ENCODE measurements around the gene OR1I1.

DNA sequence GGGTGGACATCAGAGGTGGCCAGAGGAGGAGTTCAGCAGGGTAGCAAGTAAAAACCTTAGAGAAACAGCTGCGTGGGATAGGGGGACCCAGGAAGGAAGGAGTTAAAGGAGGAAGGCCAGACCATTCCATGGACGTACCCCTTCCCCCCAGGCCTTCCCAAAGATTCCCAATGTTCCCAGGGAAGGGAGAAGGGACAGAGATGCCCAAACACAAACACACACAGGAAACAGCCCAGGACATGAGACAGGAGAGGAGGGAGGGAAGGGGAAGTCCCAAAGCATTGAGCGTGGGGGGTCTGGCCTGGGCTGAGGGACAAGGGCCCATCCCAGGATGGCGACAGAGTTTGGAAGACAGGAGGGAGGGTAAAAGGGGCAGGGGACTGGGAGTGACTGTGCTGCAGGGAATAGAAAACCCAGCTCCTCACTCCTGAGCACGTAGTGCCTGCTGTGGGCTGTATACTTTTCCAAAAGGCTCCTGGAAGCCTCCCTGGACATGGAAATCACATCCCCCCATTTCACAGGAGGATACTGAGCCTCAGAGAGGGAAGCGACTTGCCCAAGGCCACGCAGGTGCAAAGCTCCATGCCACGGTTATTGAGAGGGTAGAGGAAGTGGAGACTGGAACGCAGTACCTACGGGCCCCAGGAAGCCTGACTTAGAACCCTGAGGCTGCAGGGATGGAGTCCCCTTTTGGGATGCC lies 26.3 kb downstream of the OR1I1 start:
- TF ChIP-seq, protein P1, sequence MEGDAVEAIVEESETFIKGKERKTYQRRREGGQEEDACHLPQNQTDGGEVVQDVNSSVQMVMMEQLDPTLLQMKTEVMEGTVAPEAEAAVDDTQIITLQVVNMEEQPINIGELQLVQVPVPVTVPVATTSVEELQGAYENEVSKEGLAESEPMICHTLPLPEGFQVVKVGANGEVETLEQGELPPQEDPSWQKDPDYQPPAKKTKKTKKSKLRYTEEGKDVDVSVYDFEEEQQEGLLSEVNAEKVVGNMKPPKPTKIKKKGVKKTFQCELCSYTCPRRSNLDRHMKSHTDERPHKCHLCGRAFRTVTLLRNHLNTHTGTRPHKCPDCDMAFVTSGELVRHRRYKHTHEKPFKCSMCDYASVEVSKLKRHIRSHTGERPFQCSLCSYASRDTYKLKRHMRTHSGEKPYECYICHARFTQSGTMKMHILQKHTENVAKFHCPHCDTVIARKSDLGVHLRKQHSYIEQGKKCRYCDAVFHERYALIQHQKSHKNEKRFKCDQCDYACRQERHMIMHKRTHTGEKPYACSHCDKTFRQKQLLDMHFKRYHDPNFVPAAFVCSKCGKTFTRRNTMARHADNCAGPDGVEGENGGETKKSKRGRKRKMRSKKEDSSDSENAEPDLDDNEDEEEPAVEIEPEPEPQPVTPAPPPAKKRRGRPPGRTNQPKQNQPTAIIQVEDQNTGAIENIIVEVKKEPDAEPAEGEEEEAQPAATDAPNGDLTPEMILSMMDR (IDR thresholded peaks at IDR 0.05) = no peak
- TF ChIP-seq POLR2A (IDR thresholded peaks at IDR 0.05) = no peak

Measured in testis (tissue), 2 donors.